A549 (cell line): Measurements from ENCODE around the gene SHBG. TPM values are rescaled to one million over a fixed set of nuclear protein-coding genes. Genes with fewer than 3 reads are reported as not detected.

Experiments used
- ATAC-seq, 2 experiments: fragments of 200-7000 bp in 1 of 2; fragments of >200 bp in 1 of 2; cut with Nextera tagmentation in 1 of 2; cut with Tn5 transposase in 1 of 2; 3 replicates each; pipeline versions ENCODE4 v1.8.0 to v1.9.1; 2018 to 2020; ENCODE audit warnings: mild to moderate bottlenecking in 1 of 2, moderate library complexity in 1 of 2
- CTCF ChIA-PET: fragments of 300-600 bp; sonication (Branson Sonifier 250); formaldehyde crosslinking; extraction: SDS; loops from one replicate; lab custom pipeline; 2021; ENCODE audit warnings: antibody characterized with exemption, inconsistent platforms; lab: Yijun Ruan, JAX
- POLR2A ChIA-PET: fragments of 350-600 bp; formaldehyde crosslinking; extraction: SDS; loops from one replicate; lab custom pipeline; 2021; ENCODE audit warnings: antibody characterized with exemption, inconsistent platforms; lab: Yijun Ruan, JAX
- DNase-seq, 2 experiments: peaks; one replicate each; pipeline versions ENCODE4 v3.0.0 to v3.0.0-alpha.2; 2011 to 2016; ENCODE audit warnings: low read depth in 1 of 2, low spot score in 1 of 2
- FAIRE-seq: peaks from 2 replicates; lab custom pipeline; 2011; peaks lifted over from hg19 to GRCh38; lab: Jason Lieb, UNC
- H3K27ac ChIP-seq, 2 experiments: fragments of >200 bp; sonication (Bioruptor Twin); formaldehyde crosslinking; 3 replicates each; pipeline ENCODE4 v1.5.1; 2016 to 2017
- H3K4me1 ChIP-seq: fragments of >200 bp; sonication (Bioruptor Twin); formaldehyde crosslinking; 3 replicates; pipeline ENCODE4 v1.6.1; 2016
- H3K4me2 ChIP-seq: fragments of >200 bp; sonication (Bioruptor Twin); formaldehyde crosslinking; 3 replicates; pipeline ENCODE4 v1.6.1; 2016
- H3K4me3 ChIP-seq: fragments of >200 bp; sonication (Bioruptor Twin); formaldehyde crosslinking; 3 replicates; pipeline ENCODE4 v1.5.1; 2016
- H3K9me3 ChIP-seq: fragments of >200 bp; sonication (Bioruptor Twin); formaldehyde crosslinking; 3 replicates; pipeline ENCODE4 v1.6.1; 2016
- BHLHE40 ChIP-seq: IDR thresholded peaks from 2 replicates; pipeline ENCODE4 v1.6.1; 2012; ENCODE audit warnings: low read depth, low read length, inconsistent platforms
- CBX8 ChIP-seq: fragments of 200-600 bp; sonication (generic); IDR thresholded peaks from 2 replicates; pipeline ENCODE4 v1.6.1; 2016
- EHF ChIP-seq: fragments of 250-450 bp; sonication (Bioruptor Pico); IDR thresholded peaks from 2 replicates; pipeline ENCODE4 v1.5.0; 2020; ENCODE audit warnings: mild to moderate bottlenecking
- ELK1 ChIP-seq: fragments of 150-350 bp; IDR thresholded peaks from 2 replicates; pipeline ENCODE4 v1.6.1; 2014; ENCODE audit warnings: low read depth, mild to moderate bottlenecking, low read length
- HDAC2 ChIP-seq: fragments of 200-600 bp; sonication (generic); IDR thresholded peaks from 2 replicates; pipeline ENCODE4 v1.6.1; 2016
- HEYL ChIP-seq: fragments of 250-450 bp; sonication (Bioruptor Pico); IDR thresholded peaks from 2 replicates; pipeline ENCODE4 v1.8.0; 2021; ENCODE audit warnings: mild to moderate bottlenecking, moderate library complexity
- HOXB13 ChIP-seq: fragments of 250-450 bp; sonication (Bioruptor Pico); IDR thresholded peaks from 2 replicates; pipeline ENCODE4 v1.5.0; 2020; ENCODE audit warnings: low read depth, mild to moderate bottlenecking, moderate library complexity
- JUN ChIP-seq, 2 experiments: fragments of >200 bp; sonication (Bioruptor Twin); formaldehyde crosslinking; IDR thresholded peaks; 2 replicates in 1 of 2; 3 replicates in 1 of 2; pipeline ENCODE4 v1.6.1; 2016 to 2017
- KDM5A ChIP-seq: fragments of 200-600 bp; sonication (generic); IDR thresholded peaks from 2 replicates; pipeline ENCODE4 v1.6.1; 2016; ENCODE audit warnings: antibody characterized with exemption, mild to moderate bottlenecking
- NR3C1 ChIP-seq: fragments of >200 bp; sonication (Bioruptor Twin); formaldehyde crosslinking; IDR thresholded peaks from 3 replicates; pipeline ENCODE4 v1.6.1; 2017
- RCOR1 ChIP-seq: fragments of 150-350 bp; IDR thresholded peaks from 2 replicates; pipeline ENCODE4 v1.6.1; 2014; ENCODE audit warnings: antibody characterized with exemption, low read length, low read depth
- REST ChIP-seq: fragments of 200-600 bp; sonication (generic); IDR thresholded peaks from 2 replicates; pipeline ENCODE4 v1.6.1; 2016; ENCODE audit warnings: antibody characterized with exemption, mild to moderate bottlenecking, moderate library complexity
- RNF2 ChIP-seq: fragments of 200-600 bp; sonication (generic); IDR thresholded peaks from 2 replicates; pipeline ENCODE4 v1.6.1; 2016; ENCODE audit warnings: low read depth, mild to moderate bottlenecking, antibody characterized with exemption, moderate library complexity, borderline replicate concordance
- USF2 ChIP-seq: fragments of 450-650 bp; IDR thresholded peaks from 2 replicates; pipeline ENCODE4 v1.6.1; 2014; ENCODE audit warnings: antibody characterized with exemption
- ZC3H11A ChIP-seq: fragments of 450-650 bp; IDR thresholded peaks from 2 replicates; pipeline ENCODE4 v1.6.1; 2014; ENCODE audit warnings: antibody characterized with exemption, mild to moderate bottlenecking
- ZSCAN20 ChIP-seq: fragments of 250-450 bp; sonication (Bioruptor Pico); IDR thresholded peaks from 2 replicates; pipeline ENCODE4 v1.8.0; 2022; ENCODE audit warnings: mild to moderate bottlenecking, moderate library complexity
- WGBS: methylation state at CpG from one replicate; pipeline ENCODE4 v1.1.6; 2017; ENCODE audit errors: missing lambda C conversion rate; 5-methylcytosine and 5-hydroxymethylcytosine counted together
- polyA plus RNA-seq, 4 experiments: library from polyadenylated mRNA; depleted of rRNA in 3 of 4; stranded (reverse); fragments of >200 nt; fragmentation: RNase III in 1 of 4; extraction: RNeasy Plus Mini Kit Qiagen cat#74134 plus additional on column Dnase treatment in 1 of 4; gene quantifications; 2 replicates in 3 of 4; 3 replicates in 1 of 4; pipeline ENCODE4 v1.2.3, GENCODE V29; 2011 to 2017

SHBG gene
- polyA plus RNA-seq, 2 of the 4 experiments (the other 2 are of a cell fraction), result 0.31 to 0.63 TPM

GRCh38 chr17:7650509-7651096 lies 20.7 kb downstream of the SHBG start, which contains the start of gene ATP1B2:
TSS of gene ATP1B2 (plus strand) at chr17:7650926. CDS start at chr17:7651519, 593 bp downstream.
- DNase-seq (peak; percentile 59 to 90), FAIRE-seq (no peak), ATAC-seq (peak; percentile 63 to 85)
- H3K4me3 ChIP-seq, result peak within 1 kb of the TSS; percentile 59
- ChIA-PET POLR2A (interaction anchor here (0.5 to 2.5 kb wide), 8 partner anchors 18 to 71 kb away, joined by 3 to 32 read pairs (median 4); partner anchors contain the start of genes MPDU1, SAT2 and TP53), CTCF (interaction anchor here (0.8 to 8.0 kb wide), 9 partner anchors 16 to 61 kb away, joined by 3 to 80 read pairs (median 4); partner anchors contain the start of genes FXR2, SAT2, TP53 and WRAP53)
- WGBS, result 11% methylated on average over 24 of the region's 34 CpGs
- TF ChIP-seq HEYL (CRISPR knock-in tag) (no peak), HDAC2 (no peak), HOXB13 (CRISPR knock-in tag) (no peak), RCOR1 (no peak), CBX8 (no peak), ZC3H11A (no peak), REST (no peak), ELK1 (no peak)
- peak within 1 kb of the TSS in 1 of 2 experiments; percentile 58; a peak in 4 of 6 replicates for H3K27ac ChIP-seq
- peak within 1 kb of the TSS; percentile 100 for H3K4me2 ChIP-seq
- peaks cover 16% of the 10 kb centered on the region; the same call in 1 of the 3 replicates for H3K4me1 ChIP-seq
- H3K9me3 ChIP-seq, result no peaks in the 10 kb centered on the region

GRCh38 chr17:7651097-7651664 lies 21.2 kb downstream of the SHBG start:
- no peak for DNase-seq
- H3K9me3 ChIP-seq, result no peaks in the 10 kb centered on the region
- TF ChIP-seq USF2 (no peak), EHF (CRISPR knock-in tag) (no peak), JUN (IDR thresholded peaks at IDR 0.05) (no peak), KDM5A (no peak), RNF2 (peak; percentile 82; the same call in 1 of the 2 replicates), BHLHE40 (no peak), HEYL (CRISPR knock-in tag) (no peak), ZSCAN20 (CRISPR knock-in tag) (no peak), CBX8 (peak; percentile 94), NR3C1 (no peak)
- TF ChIP-seq, all 56 proteins: peak for 2
- peak overlapping the region; percentile 100 for H3K4me2 ChIP-seq
- FAIRE-seq (no peak), ATAC-seq (peak in 1 of 2 experiments; percentile 8; a peak in 1 of 6 replicates)
- H3K27ac ChIP-seq, result peak overlapping the region in 1 of 2 experiments; percentile 58; a peak in 4 of 6 replicates
- H3K4me1 ChIP-seq, result peaks cover 16% of the 10 kb centered on the region; the same call in 1 of the 3 replicates
- 20% methylated on average over 25 of the region's 45 CpGs for WGBS
- ChIA-PET POLR2A (interaction anchor here (0.8 to 2.5 kb wide), 4 partner anchors 18 to 40 kb away, joined by 3 to 32 read pairs (median 8); partner anchors contain the start of genes SAT2 and TP53), CTCF (interaction anchor here (0.8 to 8.0 kb wide), 10 partner anchors 15 to 62 kb away, joined by 3 to 80 read pairs (median 4); partner anchors contain the start of genes FXR2, SAT2, TP53 and WRAP53)
- peak overlapping the region; percentile 59 for H3K4me3 ChIP-seq
